Neural progenitor cell (in vitro differentiated cells): ENCODE data around the gene COG3. TPM values are rescaled to one million over a fixed set of nuclear protein-coding genes. Genes with fewer than 3 reads are reported as not detected.

Experiments used
- DNase-seq: peaks from one replicate; pipeline ENCODE4 v3.0.0-alpha.2; 2016; ENCODE audit warnings: low spot score
- H2AFZ ChIP-seq: fragments of 200-600 bp; sonication (generic); replicated peaks from 2 replicates; pipeline ENCODE4 v1.6.1; 2016; ENCODE audit warnings: antibody characterized with exemption
- H3F3A ChIP-seq: fragments of 200-600 bp; sonication (generic); 2 replicates; pipeline ENCODE4 v1.6.1; 2016; ENCODE audit warnings: antibody characterized with exemption, low read depth
- H3K27ac ChIP-seq: fragments of 200-600 bp; sonication (generic); 2 replicates; pipeline ENCODE4 v1.5.1; 2016; ENCODE audit warnings: mild to moderate bottlenecking
- H3K27me3 ChIP-seq: fragments of 200-600 bp; sonication (generic); 2 replicates; pipeline ENCODE4 v1.6.1; 2016; ENCODE audit warnings: mild to moderate bottlenecking, moderate library complexity
- H3K36me3 ChIP-seq: fragments of 200-600 bp; sonication (generic); 2 replicates; pipeline ENCODE4 v1.5.1; 2016
- H3K4me1 ChIP-seq: fragments of 200-600 bp; sonication (generic); 2 replicates; pipeline ENCODE4 v1.6.1; 2016; ENCODE audit warnings: mixed run types
- H3K4me2 ChIP-seq: fragments of 200-600 bp; sonication (generic); 2 replicates; pipeline ENCODE4 v1.6.1; 2016
- H3K4me3 ChIP-seq: fragments of 200-600 bp; sonication (generic); 2 replicates; pipeline ENCODE4 v1.5.1; 2016
- H3K79me2 ChIP-seq: fragments of 200-600 bp; sonication (generic); 2 replicates; pipeline ENCODE4 v1.6.1; 2016; ENCODE audit warnings: low read depth
- H3K9ac ChIP-seq: fragments of 200-600 bp; sonication (generic); 2 replicates; pipeline ENCODE4 v1.6.1; 2016
- H3K9me3 ChIP-seq: fragments of 200-600 bp; sonication (generic); 2 replicates; pipeline ENCODE4 v1.5.1; 2016; ENCODE audit warnings: low read depth
- H4K20me1 ChIP-seq: fragments of 200-600 bp; sonication (generic); 2 replicates; pipeline ENCODE4 v1.6.1; 2016; ENCODE audit warnings: low read depth
- H3K27ac Mint-ChIP-seq: 3 replicates; pipeline ENCODE4 v1.8.0; 2021; ENCODE audit warnings: mixed read lengths
- H3K27me3 Mint-ChIP-seq: 2 replicates; pipeline ENCODE4 v1.8.0; 2022; ENCODE audit warnings: low read depth, mild to moderate bottlenecking, inconsistent platforms, moderate library complexity, mixed read lengths; ENCODE audit not compliant: insufficient read depth
- H3K36me3 Mint-ChIP-seq: 3 replicates; pipeline ENCODE4 v1.8.0; 2021; ENCODE audit warnings: mixed read lengths
- H3K4me1 Mint-ChIP-seq: 3 replicates; pipeline ENCODE4 v1.8.0; 2021; ENCODE audit warnings: mixed read lengths
- H3K4me3 Mint-ChIP-seq: 3 replicates; pipeline ENCODE4 v1.8.0; 2021; ENCODE audit warnings: mild to moderate bottlenecking, moderate library complexity, mixed read lengths
- H3K9me3 Mint-ChIP-seq: 3 replicates; pipeline ENCODE4 v1.8.0; 2020; ENCODE audit warnings: mixed read lengths
- EZH2 ChIP-seq: fragments of 200-600 bp; sonication (generic); IDR thresholded peaks from 2 replicates; pipeline ENCODE4 v1.6.1; 2017; ENCODE audit warnings: antibody characterized with exemption, mild to moderate bottlenecking, moderate library complexity
- EZH2phosphoT487 ChIP-seq: fragments of 200-600 bp; sonication (generic); IDR thresholded peaks from 2 replicates; pipeline ENCODE4 v1.6.1; 2017; ENCODE audit warnings: antibody characterized with exemption
- total RNA-seq: library from RNA; depleted of rRNA; stranded (reverse); fragments of >200 nt; gene quantifications from 2 replicates; pipeline ENCODE4 v1.2.3, GENCODE V29; 2015; ENCODE audit warnings: low replicate concordance
- TF ChIP-seq, protein P1 (sequence below): fragments of 200-600 bp; sonication (generic); IDR thresholded peaks from 2 replicates; pipeline ENCODE4 v1.5.1; 2017; ENCODE audit warnings: antibody characterized with exemption, mild to moderate bottlenecking

Gene COG3
- total RNA-seq, 1 donor from 2014 or later = 36.0 TPM

- no peak overlapping the region for H3K4me3 Mint-ChIP-seq
- H3K9me3 Mint-ChIP-seq = no peaks in the 10 kb centered on the region
- H3K27me3 ChIP-seq = no peaks in the 10 kb centered on the region
- DNase-seq = no peak
- peaks cover 35% of the 10 kb centered on the region for H3K36me3 Mint-ChIP-seq
- no peak overlapping the region for H3K4me2 ChIP-seq
- no peaks in the 10 kb centered on the region for H3K79me2 ChIP-seq
- no peak overlapping the region for H3K9ac ChIP-seq
- no peaks in the 10 kb centered on the region for H3K36me3 ChIP-seq
- TF ChIP-seq EZH2 (no peak), EZH2phosphoT487 (no peak)
- TF ChIP-seq, protein P1, sequence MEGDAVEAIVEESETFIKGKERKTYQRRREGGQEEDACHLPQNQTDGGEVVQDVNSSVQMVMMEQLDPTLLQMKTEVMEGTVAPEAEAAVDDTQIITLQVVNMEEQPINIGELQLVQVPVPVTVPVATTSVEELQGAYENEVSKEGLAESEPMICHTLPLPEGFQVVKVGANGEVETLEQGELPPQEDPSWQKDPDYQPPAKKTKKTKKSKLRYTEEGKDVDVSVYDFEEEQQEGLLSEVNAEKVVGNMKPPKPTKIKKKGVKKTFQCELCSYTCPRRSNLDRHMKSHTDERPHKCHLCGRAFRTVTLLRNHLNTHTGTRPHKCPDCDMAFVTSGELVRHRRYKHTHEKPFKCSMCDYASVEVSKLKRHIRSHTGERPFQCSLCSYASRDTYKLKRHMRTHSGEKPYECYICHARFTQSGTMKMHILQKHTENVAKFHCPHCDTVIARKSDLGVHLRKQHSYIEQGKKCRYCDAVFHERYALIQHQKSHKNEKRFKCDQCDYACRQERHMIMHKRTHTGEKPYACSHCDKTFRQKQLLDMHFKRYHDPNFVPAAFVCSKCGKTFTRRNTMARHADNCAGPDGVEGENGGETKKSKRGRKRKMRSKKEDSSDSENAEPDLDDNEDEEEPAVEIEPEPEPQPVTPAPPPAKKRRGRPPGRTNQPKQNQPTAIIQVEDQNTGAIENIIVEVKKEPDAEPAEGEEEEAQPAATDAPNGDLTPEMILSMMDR = no peak
- no peak overlapping the region for H3K4me3 ChIP-seq
- H3K4me1 ChIP-seq = peaks cover 12% of the 10 kb centered on the region
- H3K9me3 ChIP-seq = no peaks in the 10 kb centered on the region
- no peak overlapping the region for H3K27ac Mint-ChIP-seq
- H4K20me1 ChIP-seq = no peaks in the 10 kb centered on the region
- no peak overlapping the region for H2AFZ ChIP-seq
- peaks cover 5% of the 10 kb centered on the region for H3F3A ChIP-seq
- no peaks in the 10 kb centered on the region for H3K4me1 Mint-ChIP-seq
- no peak overlapping the region for H3K27ac ChIP-seq
- no peaks in the 10 kb centered on the region for H3K27me3 Mint-ChIP-seq
These were observed 65.0 kb downstream of the COG3 start for GRCh38 chr13:45529758-45530157.

- H3K9me3 ChIP-seq = no peaks in the 10 kb centered on the region
- H3K27ac ChIP-seq = no peak overlapping the region
- no peaks in the 10 kb centered on the region for H3K27me3 Mint-ChIP-seq
- H4K20me1 ChIP-seq = no peaks in the 10 kb centered on the region
- TF ChIP-seq, protein P1 = no peak
- H3K27me3 ChIP-seq = no peaks in the 10 kb centered on the region
- no peaks in the 10 kb centered on the region for H3K9me3 Mint-ChIP-seq
- peaks cover 29% of the 10 kb centered on the region for H3K36me3 Mint-ChIP-seq
- H3K4me3 Mint-ChIP-seq = no peak overlapping the region
- no peak overlapping the region for H3K27ac Mint-ChIP-seq
- no peaks in the 10 kb centered on the region for H3K79me2 ChIP-seq
- no peak overlapping the region for H3K9ac ChIP-seq
- DNase-seq = no peak
- no peak overlapping the region for H2AFZ ChIP-seq
- no peak overlapping the region for H3K4me3 ChIP-seq
- H3K4me2 ChIP-seq = no peak overlapping the region
- H3F3A ChIP-seq = peaks cover 4% of the 10 kb centered on the region
- no peaks in the 10 kb centered on the region for H3K36me3 ChIP-seq
- H3K4me1 Mint-ChIP-seq = no peaks in the 10 kb centered on the region
- peaks cover 5% of the 10 kb centered on the region for H3K4me1 ChIP-seq
These were observed 69.9 kb downstream of the COG3 start for GRCh38 chr13:45534604-45535003.

- Histone ChIP-seq H3K36me3 (no peaks in the 10 kb centered on the region), H3K4me2 (no peak overlapping the region), H3K27ac (no peak overlapping the region), H3K9me3 (no peaks in the 10 kb centered on the region), H3K27me3 (no peaks in the 10 kb centered on the region), H3K4me1 (peaks cover 5% of the 10 kb centered on the region), H4K20me1 (no peaks in the 10 kb centered on the region), H3F3A (peaks cover 4% of the 10 kb centered on the region), H3K9ac (no peak overlapping the region), H3K4me3 (no peak overlapping the region), H2AFZ (no peak overlapping the region), H3K79me2 (no peaks in the 10 kb centered on the region)
- DNase-seq = no peak
- Mint-ChIP-seq H3K27me3 (peaks cover 2% of the 10 kb centered on the region), H3K4me1 (no peaks in the 10 kb centered on the region), H3K4me3 (no peak overlapping the region), H3K9me3 (no peaks in the 10 kb centered on the region), H3K36me3 (peaks cover 19% of the 10 kb centered on the region), H3K27ac (no peak overlapping the region)
- TF ChIP-seq EZH2 (no peak), EZH2phosphoT487 (no peak)
- TF ChIP-seq, protein P1 = no peak
These were observed 71.5 kb downstream of the COG3 start for GRCh38 chr13:45536224-45536623.

- Mint-ChIP-seq H3K4me1 (no peaks in the 10 kb centered on the region), H3K27me3 (peaks cover 2% of the 10 kb centered on the region), H3K4me3 (no peak overlapping the region), H3K9me3 (no peaks in the 10 kb centered on the region), H3K36me3 (peaks cover 18% of the 10 kb centered on the region), H3K27ac (no peak overlapping the region)
- Histone ChIP-seq H3K4me3 (no peak overlapping the region), H3K9ac (no peak overlapping the region), H4K20me1 (no peaks in the 10 kb centered on the region), H2AFZ (no peak overlapping the region), H3K36me3 (no peaks in the 10 kb centered on the region), H3K79me2 (no peaks in the 10 kb centered on the region), H3F3A (peaks cover 4% of the 10 kb centered on the region), H3K4me1 (peaks cover 5% of the 10 kb centered on the region), H3K27ac (no peak overlapping the region), H3K4me2 (no peak overlapping the region), H3K27me3 (no peaks in the 10 kb centered on the region), H3K9me3 (no peaks in the 10 kb centered on the region)
- DNase-seq = no peak
- no peak for TF ChIP-seq EZH2
- TF ChIP-seq, protein P1 = no peak
- TF ChIP-seq EZH2phosphoT487 = no peak
These were observed 72.8 kb downstream of the COG3 start for GRCh38 chr13:45537516-45537915.
